Panc1 (cell line): ENCODE results near the gene BCL2. TPM values are rescaled to one million over a fixed set of nuclear protein-coding genes. Genes with fewer than 3 reads are reported as not detected.

Experiments
- ATAC-seq: fragments of 200-7000 bp; cut with Tn5 transposase; 2 replicates; pipeline ENCODE4 v1.9.1; 2020; ENCODE audit warnings: mild to moderate bottlenecking, moderate library complexity
- BruUV-seq: library from RNA; stranded (reverse); fragments of 400-500 nt; replicated peaks from 2 replicates; lab custom pipeline; 2021; lab: Mats Ljungman, UMichigan
- CTCF ChIA-PET: fragments of 300-600 bp; sonication (Branson Sonifier 250); formaldehyde crosslinking; loops from one replicate; lab custom pipeline; 2022; ENCODE audit warnings: antibody characterized with exemption; lab: Charles Lee
- POLR2A ChIA-PET: fragments of 300-600 bp; sonication (Branson Sonifier 250); formaldehyde crosslinking; loops from one replicate; lab custom pipeline; 2022; ENCODE audit warnings: antibody characterized with exemption; lab: Charles Lee
- DNase-seq: peaks from one replicate; pipeline ENCODE4 v3.0.0-alpha.2; 2010; ENCODE audit warnings: low read depth, low spot score
- H3K27ac ChIP-seq: 2 replicates; pipeline ENCODE4 v1.5.1; 2011; ENCODE audit warnings: mild to moderate bottlenecking, low read length, inconsistent platforms
- H3K27me3 ChIP-seq: fragments of 200-500 bp; sonication (Bioruptor generic); 2 replicates; pipeline ENCODE4 v1.6.0; 2014; ENCODE audit warnings: low read length, inconsistent platforms; ENCODE audit not compliant: control insufficient read depth, insufficient read depth
- H3K36me3 ChIP-seq: fragments of 200-500 bp; sonication (Bioruptor generic); 2 replicates; pipeline ENCODE4 v1.5.1; 2014; ENCODE audit warnings: inconsistent platforms, mild to moderate bottlenecking, low read length, moderate library complexity; ENCODE audit not compliant: control insufficient read depth, insufficient read depth
- H3K4me1 ChIP-seq: 2 replicates; pipeline ENCODE4 v1.5.1; 2011; ENCODE audit warnings: inconsistent platforms, mild to moderate bottlenecking, low read length, moderate library complexity; ENCODE audit not compliant: control insufficient read depth, insufficient read depth
- H3K4me3 ChIP-seq, 2 experiments: 2 replicates each; pipeline ENCODE4 v1.5.1; 2011 to 2012; ENCODE audit warnings: low read depth in 2 of 2, low read length in 2 of 2, mild to moderate bottlenecking in 2 of 2, inconsistent platforms in 1 of 2, moderate library complexity in 1 of 2
- H3K9me3 ChIP-seq: fragments of 200-500 bp; sonication (Bioruptor generic); 2 replicates; pipeline ENCODE4 v1.5.1; 2014; ENCODE audit warnings: low read depth, mild to moderate bottlenecking, inconsistent platforms, low read length, moderate library complexity; ENCODE audit not compliant: control insufficient read depth, insufficient read depth
- CTCF ChIP-seq: fragments of 450-650 bp; IDR thresholded peaks from 2 replicates; pipeline ENCODE4 v1.5.1; 2017; ENCODE audit warnings: mild to moderate bottlenecking
- POLR2AphosphoS5 ChIP-seq: IDR thresholded peaks from 2 replicates; pipeline ENCODE4 v1.6.1; 2012; ENCODE audit warnings: mild to moderate bottlenecking, low read depth, low read length, moderate library complexity
- REST ChIP-seq, 2 experiments: IDR thresholded peaks; 2 replicates each; pipeline ENCODE4 v1.6.1; 2011 to 2012; ENCODE audit warnings: low read depth in 2 of 2, control low read depth in 1 of 2, low read length in 1 of 2, mild to moderate bottlenecking in 1 of 2, moderate library complexity in 1 of 2; ENCODE audit not compliant: insufficient read depth in 1 of 2
- SIN3A ChIP-seq: IDR thresholded peaks from 2 replicates; pipeline ENCODE4 v1.6.1; 2012; ENCODE audit warnings: low read depth, mild to moderate bottlenecking, low read length, moderate library complexity, borderline replicate concordance; ENCODE audit not compliant: insufficient read depth
- TCF7L2 ChIP-seq: IDR thresholded peaks from 2 replicates; pipeline ENCODE4 v1.6.1; 2011; ENCODE audit warnings: mild to moderate bottlenecking, low read depth, low read length, inconsistent platforms
- in situ Hi-C: cut with HindIII; loops from 2 replicates; pipeline ENCODE4 v1.10.0; 2016; ENCODE audit warnings: low sequenced_read_pairs, low pct_unique_long_range_greater_than_20kb
- intact Hi-C: fragments of 100-400 bp; cut with micrococcal nuclease; formaldehyde crosslinking; loops from one replicate; pipeline ENCODE4 v1.10.0; 2022; ENCODE audit not compliant: unreplicated experiment
- total RNA-seq: library from RNA; stranded (reverse); gene quantifications from one replicate; pipeline ENCODE4 v1.2.1, GENCODE V29; 2021; ENCODE audit not compliant: unreplicated experiment

BCL2 gene
- total RNA-seq, 1 experiment from 2014 or later: 0.72 TPM

- ChIA-PET CTCF (no interaction called here), POLR2A (no interaction called here)
- intact Hi-C loops: no loop called here
- Histone ChIP-seq H3K27ac (no peak overlapping the region), H3K4me1 (no peaks in the 10 kb centered on the region; the same call in 1 of the 2 replicates), H3K4me3 (no peak overlapping the region), H3K9me3 (no peaks in the 10 kb centered on the region), H3K36me3 (peaks cover 2% of the 10 kb centered on the region; the same call in 1 of the 2 replicates), H3K27me3 (peaks cover 28% of the 10 kb centered on the region)
- no TSS peak for BruUV-seq
- in situ Hi-C loops: no loop called here
- no peak for TF ChIP-seq TCF7L2
- ATAC-seq: no peak
- DNase-seq: no peak
Measured at GRCh38 chr18:63315131-63315662, 4.4 kb downstream of the BCL2 start.

GRCh38 chr18:63314062-63314790, 5.3 kb downstream of the BCL2 start:
- Histone ChIP-seq H3K27ac (no peak overlapping the region), H3K4me1 (no peaks in the 10 kb centered on the region; the same call in 1 of the 2 replicates), H3K9me3 (no peaks in the 10 kb centered on the region), H3K36me3 (peaks cover 2% of the 10 kb centered on the region; the same call in 1 of the 2 replicates), H3K27me3 (peaks cover 26% of the 10 kb centered on the region), H3K4me3 (no peak overlapping the region)
- no peak for ATAC-seq
- in situ Hi-C loops (no loop called here), intact Hi-C loops (no loop called here)
- POLR2A ChIA-PET: interaction anchor here (0.5 kb wide), 1 partner anchor 127 kb away, joined by 6 read pairs; no protein-coding TSS in a partner anchor
- CTCF ChIA-PET: no interaction called here
- no peak for TF ChIP-seq REST (IDR thresholded peaks at IDR 0.05; ENCODE audit: insufficient read depth in 1 of 2, low read depth in 2 of 2, low read length in 1 of 2)
- no peak for TF ChIP-seq SIN3A
- no peak for TF ChIP-seq POLR2AphosphoS5
- TF ChIP-seq TCF7L2: no peak
- no peak for TF ChIP-seq CTCF
- no peak for DNase-seq
- BruUV-seq: no TSS peak
